ENCODE data around the gene LCLAT1.

DNA sequence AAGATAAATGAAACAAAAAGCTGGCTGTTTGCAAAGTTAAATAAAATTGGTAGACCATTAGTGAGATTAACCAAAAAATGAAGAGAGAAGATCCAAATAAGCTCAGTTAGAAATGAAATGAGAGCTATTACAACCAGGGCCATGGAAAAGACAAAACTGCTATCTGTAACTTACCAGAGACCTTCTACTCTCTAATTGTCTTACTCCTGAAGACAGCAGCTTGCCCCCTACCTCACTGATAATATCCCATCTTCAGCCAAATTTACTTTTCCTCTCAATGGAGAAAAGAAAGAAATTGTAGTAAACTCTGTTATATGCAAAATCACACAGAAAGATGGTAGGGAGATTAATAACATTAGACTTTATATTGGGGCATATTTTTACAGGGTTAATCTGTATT is 178.2 kb downstream of the LCLAT1 start:
- TF ChIP-seq EGR1 (IDR thresholded peaks at IDR 0.05; ENCODE audit: low read depth in 2 of 2), result no peak
- TF ChIP-seq, protein P1, sequence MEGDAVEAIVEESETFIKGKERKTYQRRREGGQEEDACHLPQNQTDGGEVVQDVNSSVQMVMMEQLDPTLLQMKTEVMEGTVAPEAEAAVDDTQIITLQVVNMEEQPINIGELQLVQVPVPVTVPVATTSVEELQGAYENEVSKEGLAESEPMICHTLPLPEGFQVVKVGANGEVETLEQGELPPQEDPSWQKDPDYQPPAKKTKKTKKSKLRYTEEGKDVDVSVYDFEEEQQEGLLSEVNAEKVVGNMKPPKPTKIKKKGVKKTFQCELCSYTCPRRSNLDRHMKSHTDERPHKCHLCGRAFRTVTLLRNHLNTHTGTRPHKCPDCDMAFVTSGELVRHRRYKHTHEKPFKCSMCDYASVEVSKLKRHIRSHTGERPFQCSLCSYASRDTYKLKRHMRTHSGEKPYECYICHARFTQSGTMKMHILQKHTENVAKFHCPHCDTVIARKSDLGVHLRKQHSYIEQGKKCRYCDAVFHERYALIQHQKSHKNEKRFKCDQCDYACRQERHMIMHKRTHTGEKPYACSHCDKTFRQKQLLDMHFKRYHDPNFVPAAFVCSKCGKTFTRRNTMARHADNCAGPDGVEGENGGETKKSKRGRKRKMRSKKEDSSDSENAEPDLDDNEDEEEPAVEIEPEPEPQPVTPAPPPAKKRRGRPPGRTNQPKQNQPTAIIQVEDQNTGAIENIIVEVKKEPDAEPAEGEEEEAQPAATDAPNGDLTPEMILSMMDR (IDR thresholded peaks at IDR 0.05; ENCODE audit: low read depth, low read length, missing input control), result no peak
- TF ChIP-seq, protein P2, sequence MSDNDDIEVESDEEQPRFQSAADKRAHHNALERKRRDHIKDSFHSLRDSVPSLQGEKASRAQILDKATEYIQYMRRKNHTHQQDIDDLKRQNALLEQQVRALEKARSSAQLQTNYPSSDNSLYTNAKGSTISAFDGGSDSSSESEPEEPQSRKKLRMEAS (IDR thresholded peaks at IDR 0.05), result no peak
- no peak for TF ChIP-seq SP1 (IDR thresholded peaks at IDR 0.05)
- no peak for TF ChIP-seq GABPA (IDR thresholded peaks at IDR 0.05 in 1 of 2, conservative IDR thresholded peaks at IDR 0.05 in 1 of 2)
- TF ChIP-seq RXRA (IDR thresholded peaks at IDR 0.05), result no peak
- TF ChIP-seq, protein P3, sequence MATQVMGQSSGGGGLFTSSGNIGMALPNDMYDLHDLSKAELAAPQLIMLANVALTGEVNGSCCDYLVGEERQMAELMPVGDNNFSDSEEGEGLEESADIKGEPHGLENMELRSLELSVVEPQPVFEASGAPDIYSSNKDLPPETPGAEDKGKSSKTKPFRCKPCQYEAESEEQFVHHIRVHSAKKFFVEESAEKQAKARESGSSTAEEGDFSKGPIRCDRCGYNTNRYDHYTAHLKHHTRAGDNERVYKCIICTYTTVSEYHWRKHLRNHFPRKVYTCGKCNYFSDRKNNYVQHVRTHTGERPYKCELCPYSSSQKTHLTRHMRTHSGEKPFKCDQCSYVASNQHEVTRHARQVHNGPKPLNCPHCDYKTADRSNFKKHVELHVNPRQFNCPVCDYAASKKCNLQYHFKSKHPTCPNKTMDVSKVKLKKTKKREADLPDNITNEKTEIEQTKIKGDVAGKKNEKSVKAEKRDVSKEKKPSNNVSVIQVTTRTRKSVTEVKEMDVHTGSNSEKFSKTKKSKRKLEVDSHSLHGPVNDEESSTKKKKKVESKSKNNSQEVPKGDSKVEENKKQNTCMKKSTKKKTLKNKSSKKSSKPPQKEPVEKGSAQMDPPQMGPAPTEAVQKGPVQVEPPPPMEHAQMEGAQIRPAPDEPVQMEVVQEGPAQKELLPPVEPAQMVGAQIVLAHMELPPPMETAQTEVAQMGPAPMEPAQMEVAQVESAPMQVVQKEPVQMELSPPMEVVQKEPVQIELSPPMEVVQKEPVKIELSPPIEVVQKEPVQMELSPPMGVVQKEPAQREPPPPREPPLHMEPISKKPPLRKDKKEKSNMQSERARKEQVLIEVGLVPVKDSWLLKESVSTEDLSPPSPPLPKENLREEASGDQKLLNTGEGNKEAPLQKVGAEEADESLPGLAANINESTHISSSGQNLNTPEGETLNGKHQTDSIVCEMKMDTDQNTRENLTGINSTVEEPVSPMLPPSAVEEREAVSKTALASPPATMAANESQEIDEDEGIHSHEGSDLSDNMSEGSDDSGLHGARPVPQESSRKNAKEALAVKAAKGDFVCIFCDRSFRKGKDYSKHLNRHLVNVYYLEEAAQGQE (IDR thresholded peaks at IDR 0.05), result no peak
- TF ChIP-seq, protein P4, sequence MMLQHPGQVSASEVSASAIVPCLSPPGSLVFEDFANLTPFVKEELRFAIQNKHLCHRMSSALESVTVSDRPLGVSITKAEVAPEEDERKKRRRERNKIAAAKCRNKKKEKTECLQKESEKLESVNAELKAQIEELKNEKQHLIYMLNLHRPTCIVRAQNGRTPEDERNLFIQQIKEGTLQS (IDR thresholded peaks at IDR 0.05), result no peak
- TF ChIP-seq, protein P5, sequence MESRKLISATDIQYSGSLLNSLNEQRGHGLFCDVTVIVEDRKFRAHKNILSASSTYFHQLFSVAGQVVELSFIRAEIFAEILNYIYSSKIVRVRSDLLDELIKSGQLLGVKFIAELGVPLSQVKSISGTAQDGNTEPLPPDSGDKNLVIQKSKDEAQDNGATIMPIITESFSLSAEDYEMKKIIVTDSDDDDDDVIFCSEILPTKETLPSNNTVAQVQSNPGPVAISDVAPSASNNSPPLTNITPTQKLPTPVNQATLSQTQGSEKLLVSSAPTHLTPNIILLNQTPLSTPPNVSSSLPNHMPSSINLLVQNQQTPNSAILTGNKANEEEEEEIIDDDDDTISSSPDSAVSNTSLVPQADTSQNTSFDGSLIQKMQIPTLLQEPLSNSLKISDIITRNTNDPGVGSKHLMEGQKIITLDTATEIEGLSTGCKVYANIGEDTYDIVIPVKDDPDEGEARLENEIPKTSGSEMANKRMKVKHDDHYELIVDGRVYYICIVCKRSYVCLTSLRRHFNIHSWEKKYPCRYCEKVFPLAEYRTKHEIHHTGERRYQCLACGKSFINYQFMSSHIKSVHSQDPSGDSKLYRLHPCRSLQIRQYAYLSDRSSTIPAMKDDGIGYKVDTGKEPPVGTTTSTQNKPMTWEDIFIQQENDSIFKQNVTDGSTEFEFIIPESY (IDR thresholded peaks at IDR 0.05), result no peak
